Measurements from ENCODE around the gene RIPPLY1.

RIPPLY1 gene

GRCh38 chrX:106901341-106901740, 1.8 kb downstream of the RIPPLY1 start:
- Histone ChIP-seq H3K9me2 (replicated peaks; ENCODE audit: insufficient read depth, low read length) (no peaks in the 10 kb centered on the region), H3K36me3 (ENCODE audit: low read length) (no peaks in the 10 kb centered on the region), H3K9me3 (ENCODE audit: insufficient read depth, low read length) (no peaks in the 10 kb centered on the region), H3K4me2 (ENCODE audit: low read depth, low read length, poor library complexity, severe bottlenecking) (no peak overlapping the region), H3K27ac (ENCODE audit: low read depth, low read length) (no peak overlapping the region), H3K79me2 (ENCODE audit: insufficient read depth, low read length) (no peaks in the 10 kb centered on the region), H2AFZ (ENCODE audit: low read depth, low read length, severe bottlenecking) (no peak overlapping the region), H3K4me3 (ENCODE audit: insufficient read depth, low read length, poor library complexity, severe bottlenecking) (no peak overlapping the region), H3F3A (ENCODE audit: insufficient read depth) (no peaks in the 10 kb centered on the region), H3K27me3 (ENCODE audit: low read length) (no peaks in the 10 kb centered on the region), H3K9ac (ENCODE audit: low read length) (no peak overlapping the region), H4K20me1 (ENCODE audit: low read depth, low read length) (no peaks in the 10 kb centered on the region)
- no peak for TF ChIP-seq CTCF (IDR thresholded peaks at IDR 0.05; ENCODE audit: insufficient read depth, low read length, poor library complexity, severe bottlenecking)
- TF ChIP-seq EZH2phosphoT487 (conservative IDR thresholded peaks at IDR 0.05; ENCODE audit: low read length): no peak

DNA sequence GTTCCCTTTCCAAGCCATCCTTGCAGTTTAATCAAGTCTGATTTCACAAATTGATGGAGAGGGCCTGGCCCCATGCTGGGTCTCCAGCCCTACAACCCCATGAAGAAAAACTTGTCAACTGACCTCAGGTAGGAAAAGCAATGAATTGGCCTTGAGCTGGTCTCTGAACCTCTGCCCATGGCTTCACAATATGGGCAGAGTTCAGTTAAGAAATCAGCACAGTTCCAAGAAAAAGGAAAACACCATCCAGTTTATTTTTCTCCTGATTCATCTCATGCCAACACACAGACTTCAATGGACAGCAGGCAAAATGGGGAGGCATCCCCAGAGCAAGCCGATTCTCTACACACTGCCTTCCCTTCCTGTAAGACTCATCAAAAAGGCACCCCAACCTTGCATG, 3.3 kb downstream of the RIPPLY1 start:
- Histone ChIP-seq H3K79me2 (ENCODE audit: insufficient read depth, low read length) (no peaks in the 10 kb centered on the region), H4K20me1 (ENCODE audit: low read depth, low read length) (no peaks in the 10 kb centered on the region)

GRCh38 chrX:106899276-106899675, 3.9 kb downstream of the RIPPLY1 start:
- H3K27me3 ChIP-seq (ENCODE audit: low read length): no peaks in the 10 kb centered on the region
- no peak for TF ChIP-seq EZH2phosphoT487 (conservative IDR thresholded peaks at IDR 0.05; ENCODE audit: low read length)
- no peak for TF ChIP-seq CTCF (IDR thresholded peaks at IDR 0.05; ENCODE audit: insufficient read depth, low read length, poor library complexity, severe bottlenecking)
- H3K4me2 ChIP-seq (ENCODE audit: low read depth, low read length, poor library complexity, severe bottlenecking): no peak overlapping the region
- H3K79me2 ChIP-seq (ENCODE audit: insufficient read depth, low read length): no peaks in the 10 kb centered on the region
- H2AFZ ChIP-seq (ENCODE audit: low read depth, low read length, severe bottlenecking): no peak overlapping the region
- H3F3A ChIP-seq (ENCODE audit: insufficient read depth): no peaks in the 10 kb centered on the region
- H3K27ac ChIP-seq (ENCODE audit: low read depth, low read length): no peak overlapping the region
- H3K9me2 ChIP-seq (replicated peaks; ENCODE audit: insufficient read depth, low read length): no peaks in the 10 kb centered on the region
- H4K20me1 ChIP-seq (ENCODE audit: low read depth, low read length): no peaks in the 10 kb centered on the region
- no peaks in the 10 kb centered on the region for H3K36me3 ChIP-seq (ENCODE audit: low read length)
- no peak overlapping the region for H3K4me3 ChIP-seq (ENCODE audit: insufficient read depth, low read length, poor library complexity, severe bottlenecking)
- no peaks in the 10 kb centered on the region for H3K9me3 ChIP-seq (ENCODE audit: insufficient read depth, low read length)
- H3K9ac ChIP-seq (ENCODE audit: low read length): no peak overlapping the region

More for the DNA sequence above, 3.3 kb downstream of the RIPPLY1 start:
- Histone ChIP-seq H3K9me3 (ENCODE audit: insufficient read depth, low read length) (no peaks in the 10 kb centered on the region), H3K27me3 (ENCODE audit: low read length) (no peaks in the 10 kb centered on the region), H3K4me2 (ENCODE audit: low read depth, low read length, poor library complexity, severe bottlenecking) (no peak overlapping the region), H3K9ac (ENCODE audit: low read length) (no peak overlapping the region), H3K36me3 (ENCODE audit: low read length) (no peaks in the 10 kb centered on the region), H3K9me2 (replicated peaks; ENCODE audit: insufficient read depth, low read length) (no peaks in the 10 kb centered on the region), H2AFZ (ENCODE audit: low read depth, low read length, severe bottlenecking) (no peak overlapping the region), H3K4me3 (ENCODE audit: insufficient read depth, low read length, poor library complexity, severe bottlenecking) (no peak overlapping the region), H3K27ac (ENCODE audit: low read depth, low read length) (no peak overlapping the region), H3F3A (ENCODE audit: insufficient read depth) (no peaks in the 10 kb centered on the region)
- TF ChIP-seq CTCF (IDR thresholded peaks at IDR 0.05; ENCODE audit: insufficient read depth, low read length, poor library complexity, severe bottlenecking): no peak
- no peak for TF ChIP-seq EZH2phosphoT487 (conservative IDR thresholded peaks at IDR 0.05; ENCODE audit: low read length)

Data from SU-DHL-6 (cell line).